DOHH2 (cell line): ENCODE results near the gene CD27.

Source experiments
- EZH2phosphoT487 ChIP-seq: fragments of 200-600 bp; sonication (generic); IDR thresholded peaks from 2 replicates; pipeline ENCODE4 v1.6.1; 2017; ENCODE audit warnings: borderline replicate concordance, mild to moderate bottlenecking, antibody characterized with exemption, low read length, moderate library complexity, mixed read lengths
- TF ChIP-seq, protein P1 (sequence below): fragments of 200-600 bp; sonication (generic); IDR thresholded peaks from one replicate; pipeline ENCODE4 v1.5.1; 2014; ENCODE audit warnings: antibody characterized with exemption, mild to moderate bottlenecking, low read depth, low read length; ENCODE audit not compliant: poor library complexity, severe bottlenecking

DNA sequence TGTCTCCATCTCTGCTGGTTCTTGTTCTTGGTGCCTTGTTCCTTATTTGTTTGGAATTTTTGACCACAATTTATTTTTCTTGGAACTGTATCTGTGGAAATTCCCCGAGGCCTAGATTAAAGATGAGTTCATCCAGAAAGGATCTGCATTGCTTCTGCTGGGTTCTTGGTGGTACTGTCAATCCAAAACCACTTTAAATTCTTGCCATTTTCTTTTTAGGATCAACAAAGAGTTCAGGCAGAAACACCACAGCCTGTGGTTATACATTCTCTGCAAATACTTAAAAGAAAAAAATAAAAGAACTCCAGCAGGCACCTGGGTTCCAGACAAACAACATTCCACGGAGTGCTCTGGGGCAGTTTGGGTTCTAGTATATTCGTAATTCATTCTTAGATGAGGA lies 31.7 kb downstream of the CD27 start:
- TF ChIP-seq, protein P1, sequence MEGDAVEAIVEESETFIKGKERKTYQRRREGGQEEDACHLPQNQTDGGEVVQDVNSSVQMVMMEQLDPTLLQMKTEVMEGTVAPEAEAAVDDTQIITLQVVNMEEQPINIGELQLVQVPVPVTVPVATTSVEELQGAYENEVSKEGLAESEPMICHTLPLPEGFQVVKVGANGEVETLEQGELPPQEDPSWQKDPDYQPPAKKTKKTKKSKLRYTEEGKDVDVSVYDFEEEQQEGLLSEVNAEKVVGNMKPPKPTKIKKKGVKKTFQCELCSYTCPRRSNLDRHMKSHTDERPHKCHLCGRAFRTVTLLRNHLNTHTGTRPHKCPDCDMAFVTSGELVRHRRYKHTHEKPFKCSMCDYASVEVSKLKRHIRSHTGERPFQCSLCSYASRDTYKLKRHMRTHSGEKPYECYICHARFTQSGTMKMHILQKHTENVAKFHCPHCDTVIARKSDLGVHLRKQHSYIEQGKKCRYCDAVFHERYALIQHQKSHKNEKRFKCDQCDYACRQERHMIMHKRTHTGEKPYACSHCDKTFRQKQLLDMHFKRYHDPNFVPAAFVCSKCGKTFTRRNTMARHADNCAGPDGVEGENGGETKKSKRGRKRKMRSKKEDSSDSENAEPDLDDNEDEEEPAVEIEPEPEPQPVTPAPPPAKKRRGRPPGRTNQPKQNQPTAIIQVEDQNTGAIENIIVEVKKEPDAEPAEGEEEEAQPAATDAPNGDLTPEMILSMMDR, result no peak
- TF ChIP-seq EZH2phosphoT487, result no peak
